WTC11 (cell line): ENCODE results near the gene SSC5D.

Experiments used
- MAX ChIP-seq: sonication (generic); formaldehyde crosslinking; IDR thresholded peaks from 2 replicates; pipeline ENCODE4 v1.8.0; 2022; ENCODE audit warnings: mild to moderate bottlenecking, missing genetic modification reagents
- ZNF281 ChIP-seq: sonication (generic); formaldehyde crosslinking; IDR thresholded peaks from 2 replicates; pipeline ENCODE4 v1.8.0; 2023; ENCODE audit warnings: mild to moderate bottlenecking, missing genetic modification reagents

GRCh38 chr19:55520691-55521292 lies 32.6 kb downstream of the SSC5D start:
- TF ChIP-seq ZNF281 (CRISPR knock-in tag) (no peak), MAX (no peak)
